GM21529 (cell line): ENCODE results near the gene MAPK7.

Experiments used
- ATAC-seq: cut with Tn5 transposase; IDR thresholded peaks from one replicate; pipeline ENCODE4 v1.9.1; 2021; ENCODE audit not compliant: unreplicated experiment

The MAPK7 gene

GRCh38 chr17:19362277-19363113 is 15.8 kb upstream of the MAPK7 start, which contains the start of gene B9D1:
Gene B9D1 (minus strand): TSS chr17:19362723. CDS start chr17:19362569, 154 bp downstream.
- ATAC-seq: peak; percentile 85

- no peak for ATAC-seq
Observed at GRCh38 chr17:19363114-19363438, 15.2 kb upstream of the MAPK7 start.

- ATAC-seq: no peak
Observed at GRCh38 chr17:19363460-19364035, 14.8 kb upstream of the MAPK7 start.

GRCh38 chr17:19364699-19365498 is 13.4 kb upstream of the MAPK7 start:
- no peak for ATAC-seq

GRCh38 chr17:19365499-19365817 is 12.8 kb upstream of the MAPK7 start:
- ATAC-seq: no peak

GRCh38 chr17:19365833-19366636 is 12.3 kb upstream of the MAPK7 start:
- ATAC-seq: no peak

GRCh38 chr17:19366637-19366972 is 11.7 kb upstream of the MAPK7 start:
- no peak for ATAC-seq

GRCh38 chr17:19368229-19368628 is 10.1 kb upstream of the MAPK7 start:
- no peak for ATAC-seq

GRCh38 chr17:19369107-19369778 is 9.1 kb upstream of the MAPK7 start:
- ATAC-seq: no peak

GRCh38 chr17:19369846-19370492 is 8.3 kb upstream of the MAPK7 start:
- no peak for ATAC-seq

- ATAC-seq: peak; percentile 62
Observed at GRCh38 chr17:19370493-19370960, 7.8 kb upstream of the MAPK7 start.

- no peak for ATAC-seq
Observed at GRCh38 chr17:19371259-19372010, 6.9 kb upstream of the MAPK7 start.

- no peak for ATAC-seq
Observed at GRCh38 chr17:19372011-19372370, 6.3 kb upstream of the MAPK7 start.

- no peak for ATAC-seq
Observed at GRCh38 chr17:19372439-19372838, 5.9 kb upstream of the MAPK7 start.

- no peak for ATAC-seq
Observed at GRCh38 chr17:19372866-19373504, 5.3 kb upstream of the MAPK7 start.

GRCh38 chr17:19374136-19374535 is 4.2 kb upstream of the MAPK7 start:
- ATAC-seq: no peak

GRCh38 chr17:19375732-19376131 is 2.6 kb upstream of the MAPK7 start:
- ATAC-seq: no peak

- no peak for ATAC-seq
Observed at GRCh38 chr17:19376811-19377210, 1.5 kb upstream of the MAPK7 start.
